IMR-90 (cell line): ENCODE measurements around the gene CRTAP.
"Not testable (repeated sequence)": the region's sequence is repeated elsewhere in the genome, so short reads cannot be mapped to it uniquely, and the experiment has no call there.

Source experiments
- POLR2A ChIP-seq: IDR thresholded peaks from 2 replicates; pipeline ENCODE4 v1.6.1; 2012; ENCODE audit warnings: mild to moderate bottlenecking, low read depth, low read length
- RFX5 ChIP-seq: IDR thresholded peaks from 2 replicates; pipeline ENCODE4 v1.8.0; 2012; ENCODE audit warnings: low read depth, mild to moderate bottlenecking, low read length, moderate library complexity
- SMC3 ChIP-seq: fragments of 150-350 bp; IDR thresholded peaks from 2 replicates; pipeline ENCODE4 v1.6.1; 2016; ENCODE audit warnings: low read depth, mild to moderate bottlenecking, antibody characterized with exemption, low read length, moderate library complexity
- TF ChIP-seq, protein P1 (sequence below): conservative IDR thresholded peaks from 2 replicates; pipeline ENCODE4 v1.5.1; 2012; ENCODE audit warnings: mild to moderate bottlenecking, low read depth, low read length, improper control_type of control experiment
- TF ChIP-seq, protein P2 (sequence below): fragments of 150-350 bp; IDR thresholded peaks from 2 replicates; pipeline ENCODE4 v1.6.1; 2017; ENCODE audit warnings: mild to moderate bottlenecking, antibody characterized with exemption, low read length, low read depth

DNA sequence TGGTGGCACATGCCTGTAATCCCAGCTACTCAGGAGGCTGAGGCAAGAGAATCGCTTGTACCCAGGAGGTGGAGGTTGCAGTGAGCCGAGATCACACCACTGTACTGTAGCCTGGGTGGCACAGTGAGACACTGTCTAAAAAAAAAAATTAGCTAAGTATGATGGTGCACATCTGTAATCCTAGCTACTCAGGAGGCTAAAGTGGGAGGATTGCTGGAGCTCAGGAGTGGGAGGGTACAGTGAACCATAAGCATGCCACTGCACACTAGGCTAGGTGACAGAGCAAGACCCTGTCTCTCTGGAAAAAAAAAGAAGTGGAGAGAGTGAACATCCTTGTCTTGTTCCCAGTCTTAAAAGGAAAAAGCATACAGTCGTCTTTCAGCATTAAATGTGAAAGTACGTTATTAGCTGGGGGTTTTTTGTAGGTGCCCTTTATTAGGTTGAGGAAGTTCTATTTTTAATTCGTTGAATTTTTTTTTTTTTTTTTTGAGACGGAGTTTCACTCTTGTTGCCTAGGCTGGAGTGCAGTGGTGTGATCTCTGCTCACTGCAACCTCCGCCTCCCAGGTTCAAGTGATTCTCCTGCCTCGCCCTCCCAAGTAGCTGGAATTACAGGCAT lies 25.3 kb downstream of the CRTAP start:
- TF ChIP-seq, protein P1, sequence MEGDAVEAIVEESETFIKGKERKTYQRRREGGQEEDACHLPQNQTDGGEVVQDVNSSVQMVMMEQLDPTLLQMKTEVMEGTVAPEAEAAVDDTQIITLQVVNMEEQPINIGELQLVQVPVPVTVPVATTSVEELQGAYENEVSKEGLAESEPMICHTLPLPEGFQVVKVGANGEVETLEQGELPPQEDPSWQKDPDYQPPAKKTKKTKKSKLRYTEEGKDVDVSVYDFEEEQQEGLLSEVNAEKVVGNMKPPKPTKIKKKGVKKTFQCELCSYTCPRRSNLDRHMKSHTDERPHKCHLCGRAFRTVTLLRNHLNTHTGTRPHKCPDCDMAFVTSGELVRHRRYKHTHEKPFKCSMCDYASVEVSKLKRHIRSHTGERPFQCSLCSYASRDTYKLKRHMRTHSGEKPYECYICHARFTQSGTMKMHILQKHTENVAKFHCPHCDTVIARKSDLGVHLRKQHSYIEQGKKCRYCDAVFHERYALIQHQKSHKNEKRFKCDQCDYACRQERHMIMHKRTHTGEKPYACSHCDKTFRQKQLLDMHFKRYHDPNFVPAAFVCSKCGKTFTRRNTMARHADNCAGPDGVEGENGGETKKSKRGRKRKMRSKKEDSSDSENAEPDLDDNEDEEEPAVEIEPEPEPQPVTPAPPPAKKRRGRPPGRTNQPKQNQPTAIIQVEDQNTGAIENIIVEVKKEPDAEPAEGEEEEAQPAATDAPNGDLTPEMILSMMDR: not testable (repeated sequence)
- TF ChIP-seq, protein P2, sequence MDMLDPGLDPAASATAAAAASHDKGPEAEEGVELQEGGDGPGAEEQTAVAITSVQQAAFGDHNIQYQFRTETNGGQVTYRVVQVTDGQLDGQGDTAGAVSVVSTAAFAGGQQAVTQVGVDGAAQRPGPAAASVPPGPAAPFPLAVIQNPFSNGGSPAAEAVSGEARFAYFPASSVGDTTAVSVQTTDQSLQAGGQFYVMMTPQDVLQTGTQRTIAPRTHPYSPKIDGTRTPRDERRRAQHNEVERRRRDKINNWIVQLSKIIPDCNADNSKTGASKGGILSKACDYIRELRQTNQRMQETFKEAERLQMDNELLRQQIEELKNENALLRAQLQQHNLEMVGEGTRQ: not testable (repeated sequence)
- TF ChIP-seq POLR2A, SMC3, RFX5: not testable (repeated sequence)
